HG02588 (cell line): ENCODE results near the gene TTPAL.

Experiments
- ATAC-seq: cut with Tn5 transposase; IDR thresholded peaks from one replicate; pipeline ENCODE4 v1.9.1; 2021; ENCODE audit warnings: mild to moderate bottlenecking, moderate library complexity; ENCODE audit not compliant: unreplicated experiment

TTPAL gene

GRCh38 chr20:44532981-44533331, 57.3 kb downstream of the TTPAL start:
- no peak for ATAC-seq

DNA sequence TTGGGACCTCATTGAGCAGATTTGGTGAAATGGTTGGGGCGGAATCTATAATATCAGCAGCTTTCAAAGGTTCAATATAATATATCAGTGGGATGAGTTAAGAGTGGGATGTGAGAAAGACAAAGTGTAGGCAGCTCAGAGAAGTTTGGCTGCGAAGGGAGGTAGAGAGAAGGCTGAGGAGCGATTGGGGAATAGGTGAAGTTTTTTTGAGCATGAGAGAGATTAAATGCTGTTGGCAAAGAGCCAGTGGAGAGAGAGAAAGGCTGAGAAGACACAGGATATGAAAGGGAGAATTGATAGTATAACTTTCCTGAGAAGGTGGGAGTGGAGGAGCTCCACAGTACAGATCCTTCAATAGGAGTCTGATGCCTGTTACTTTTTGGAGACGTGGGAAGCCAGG, 58.3 kb downstream of the TTPAL start:
- ATAC-seq, result no peak

- no peak for ATAC-seq
These were observed 60.5 kb downstream of the TTPAL start for GRCh38 chr20:44536175-44536574.

DNA sequence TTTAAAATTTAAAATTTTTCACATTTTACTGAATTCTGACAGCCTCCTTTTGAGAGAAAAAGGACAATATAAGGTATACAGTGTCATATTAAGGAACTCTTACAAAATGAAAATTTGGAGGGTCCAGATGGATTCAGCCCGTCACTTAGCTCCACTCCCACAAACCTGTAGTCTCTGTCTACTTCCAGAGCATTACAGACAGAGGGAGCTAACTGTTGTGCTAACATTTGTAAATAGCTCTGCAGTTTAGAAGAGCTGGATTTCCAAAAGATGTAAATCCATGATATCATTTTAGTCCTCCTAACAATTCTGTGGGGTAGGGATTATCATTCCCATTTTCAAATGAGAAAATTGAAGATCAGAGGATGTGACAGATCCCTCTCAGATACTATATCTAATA, 62.3 kb downstream of the TTPAL start:
- no peak for ATAC-seq

DNA sequence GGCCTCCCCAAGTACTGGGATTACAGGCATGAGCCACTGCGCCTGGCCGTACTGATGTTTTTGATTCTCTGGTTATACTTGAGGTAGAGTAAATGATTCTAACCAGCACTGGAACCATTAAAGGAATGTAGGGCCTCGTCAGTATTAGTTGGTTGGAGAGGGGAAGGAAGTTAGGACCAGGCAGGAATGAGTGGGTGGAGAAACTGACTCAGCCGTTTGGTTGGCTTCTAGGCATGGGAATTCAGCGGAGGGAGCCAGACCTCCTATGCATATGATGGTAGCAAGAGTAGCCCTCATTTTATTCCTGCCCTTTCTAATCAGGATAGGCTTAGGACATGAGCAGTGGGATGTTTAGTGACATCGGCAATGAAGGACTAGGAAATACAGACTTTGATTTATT, 65.2 kb downstream of the TTPAL start:
- ATAC-seq, result no peak

GRCh38 chr20:44541992-44542391, 66.3 kb downstream of the TTPAL start:
- no peak for ATAC-seq

- ATAC-seq, result no peak
These were observed 67.2 kb downstream of the TTPAL start for GRCh38 chr20:44542890-44543289.

DNA sequence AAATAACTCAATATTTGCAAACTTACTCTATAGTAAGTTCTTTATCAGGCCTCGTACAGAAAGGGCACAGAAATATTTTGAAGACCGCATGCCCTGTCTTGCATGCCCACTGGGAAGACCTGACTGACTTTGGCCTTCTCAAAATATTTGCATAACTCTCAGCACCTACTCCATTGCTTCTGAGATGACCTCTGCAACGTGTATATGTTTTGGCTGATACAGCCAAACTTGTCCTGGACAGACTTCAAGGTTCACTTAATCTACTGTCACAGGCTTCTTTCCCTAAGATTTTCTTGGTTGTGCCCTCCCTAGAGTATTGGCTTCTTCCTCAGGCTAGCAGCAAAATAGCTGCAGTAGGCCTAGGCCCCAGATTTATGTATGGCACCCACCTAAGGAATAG, 67.7 kb downstream of the TTPAL start:
- no peak for ATAC-seq
